ENCODE measurements around the gene DRAXIN.
A peak's percentile ranks its signal among the peaks of the same experiment; 100 is the strongest.

The DRAXIN gene

DNA sequence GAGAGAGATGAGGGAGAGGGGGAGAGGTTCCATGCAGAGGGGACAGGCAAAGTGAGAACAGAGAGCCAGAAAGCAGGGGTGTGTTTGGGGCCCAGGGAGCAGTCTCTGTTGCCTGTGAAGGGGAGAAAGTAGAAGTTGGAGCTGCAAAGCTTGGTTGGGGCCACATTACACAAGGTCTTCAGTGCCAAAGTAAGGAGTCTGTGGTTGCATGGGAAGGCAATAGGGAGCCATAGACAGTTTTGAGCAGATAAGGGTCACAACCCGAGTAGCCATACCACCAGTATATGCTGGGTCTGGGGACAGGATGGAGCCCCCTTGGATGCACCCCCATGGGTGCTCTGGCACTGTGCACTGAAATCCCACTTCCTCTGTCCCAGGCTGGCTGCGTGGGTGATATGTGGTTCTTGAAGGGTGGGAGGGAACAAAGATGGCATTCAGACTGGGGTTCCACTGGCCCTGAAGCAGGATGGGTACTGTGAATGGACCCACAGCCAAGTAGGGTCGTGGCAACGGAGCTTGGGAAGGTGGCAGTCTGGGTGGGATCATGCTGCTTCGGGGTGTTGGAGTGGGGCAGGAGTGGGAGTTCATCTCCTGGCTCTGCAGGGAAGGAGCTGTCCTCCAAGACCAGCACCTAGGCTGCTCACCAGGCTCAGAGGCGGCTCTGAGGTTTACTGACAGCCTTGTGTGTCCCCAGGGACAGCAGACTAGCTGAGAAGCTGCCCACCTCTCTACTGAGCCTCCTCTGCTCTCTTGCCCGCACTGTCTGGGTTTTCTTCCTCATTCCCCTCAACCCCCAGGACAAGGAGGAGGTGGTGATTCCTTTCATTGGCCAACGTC lies 12.1 kb downstream of the DRAXIN start:
- TF ChIP-seq GATA1 (IDR thresholded peaks at IDR 0.05; ENCODE audit: low read depth, low read length): no peak
- TF ChIP-seq POLR2A (IDR thresholded peaks at IDR 0.05; ENCODE audit: low read length): no peak
- no peak for DNase-seq

DNA sequence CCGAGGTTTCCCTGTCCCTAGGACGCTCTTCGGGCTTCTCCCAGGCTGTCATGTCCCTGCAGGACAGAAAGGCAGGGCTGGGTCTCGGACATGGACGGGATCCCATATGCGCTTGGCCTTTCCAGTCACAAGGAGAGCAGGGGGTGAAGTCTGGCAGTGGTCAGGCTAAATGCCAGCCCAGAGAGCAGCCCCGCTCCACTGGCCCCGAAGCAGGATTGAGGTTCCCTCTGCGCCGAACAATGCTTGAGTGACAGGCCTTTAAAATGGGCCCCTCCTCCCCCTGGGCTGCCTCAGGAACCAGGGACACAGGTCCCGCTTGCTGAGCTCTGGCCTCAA lies 12.7 kb downstream of the DRAXIN start:
- TF ChIP-seq GATA1 (IDR thresholded peaks at IDR 0.05; ENCODE audit: low read depth, low read length) (no peak), POLR2A (IDR thresholded peaks at IDR 0.05; ENCODE audit: low read length) (no peak)
- DNase-seq: no peak

DNA sequence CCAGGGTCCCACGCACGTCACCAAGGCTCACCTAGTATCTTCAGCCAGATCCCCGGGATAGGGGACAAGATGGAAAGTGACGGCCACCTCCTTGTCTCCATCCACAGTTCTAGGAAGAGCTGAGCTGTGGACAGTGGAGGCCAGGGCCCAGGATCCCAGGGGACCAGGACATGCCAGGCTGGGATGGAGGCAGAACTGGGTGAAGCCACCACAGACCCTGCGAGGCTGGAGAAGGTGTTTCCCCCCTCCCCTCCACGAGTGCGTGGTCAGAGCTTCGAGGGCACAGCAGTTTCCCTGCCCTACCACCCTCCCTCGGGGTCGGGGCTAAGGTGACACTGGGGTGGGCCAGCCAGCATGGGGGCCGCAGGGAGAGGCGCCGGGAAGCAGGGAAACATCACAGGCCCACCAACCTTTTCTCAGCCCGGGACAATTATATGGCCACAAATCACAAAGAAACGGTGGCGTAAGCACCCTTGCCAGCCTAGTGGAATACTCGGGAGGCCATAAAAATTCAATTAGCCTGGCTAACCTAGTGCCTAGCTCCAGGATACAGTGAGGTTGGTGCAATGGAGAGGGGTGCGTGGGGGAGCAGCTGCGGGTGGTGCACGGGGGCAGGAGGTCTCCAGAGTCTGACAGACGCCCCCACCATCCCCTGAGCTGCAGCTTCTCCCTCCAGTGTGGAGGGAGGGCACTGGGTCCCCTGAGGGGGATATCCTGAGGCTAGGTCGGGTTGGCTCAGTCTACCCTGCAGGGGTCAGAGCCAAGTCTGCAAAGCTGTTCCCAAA lies 13.4 kb downstream of the DRAXIN start:
- no peak for DNase-seq
- TF ChIP-seq GATA1 (IDR thresholded peaks at IDR 0.05; ENCODE audit: low read depth, low read length) (no peak), POLR2A (IDR thresholded peaks at IDR 0.05; ENCODE audit: low read length) (no peak)

DNA sequence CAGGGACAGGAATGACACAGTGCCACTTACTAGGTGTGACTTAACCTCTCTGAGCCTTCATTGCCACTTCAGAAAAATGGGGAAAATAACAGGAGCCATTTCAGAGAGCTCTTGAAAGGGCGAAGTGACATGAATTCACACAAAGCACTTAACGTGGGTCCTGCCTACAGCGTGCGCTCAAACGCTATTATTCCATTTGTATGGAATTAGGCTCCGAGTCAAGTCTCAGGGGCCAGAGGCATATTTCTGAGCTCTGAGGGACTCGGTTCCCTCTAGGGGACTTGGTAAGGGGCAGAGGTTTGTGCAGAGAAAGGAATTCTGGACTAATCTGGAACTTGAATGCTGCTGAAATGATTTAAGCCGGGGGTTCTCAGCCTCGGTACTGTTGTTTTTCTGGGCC lies 14.1 kb downstream of the DRAXIN start:
- TF ChIP-seq POLR2A (IDR thresholded peaks at IDR 0.05; ENCODE audit: low read length) (no peak), GATA1 (IDR thresholded peaks at IDR 0.05; ENCODE audit: low read depth, low read length) (no peak)
- DNase-seq: no peak

DNA sequence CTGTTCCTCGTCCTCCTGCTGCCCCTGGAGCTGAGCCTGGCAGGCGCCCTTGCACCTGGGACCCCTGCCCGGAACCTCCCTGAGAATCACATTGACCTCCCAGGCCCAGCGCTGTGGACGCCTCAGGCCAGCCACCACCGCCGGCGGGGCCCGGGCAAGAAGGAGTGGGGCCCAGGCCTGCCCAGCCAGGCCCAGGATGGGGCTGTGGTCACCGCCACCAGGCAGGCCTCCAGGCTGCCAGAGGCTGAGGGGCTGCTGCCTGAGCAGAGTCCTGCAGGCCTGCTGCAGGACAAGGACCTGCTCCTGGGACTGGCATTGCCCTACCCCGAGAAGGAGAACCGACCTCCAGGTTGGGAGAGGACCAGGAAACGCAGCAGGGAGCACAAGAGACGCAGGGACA lies 14.8 kb downstream of the DRAXIN start:
- no peak for TF ChIP-seq POLR2A (IDR thresholded peaks at IDR 0.05; ENCODE audit: low read length)
- no peak for TF ChIP-seq GATA1 (IDR thresholded peaks at IDR 0.05; ENCODE audit: low read depth, low read length)
- no peak for DNase-seq

DNA sequence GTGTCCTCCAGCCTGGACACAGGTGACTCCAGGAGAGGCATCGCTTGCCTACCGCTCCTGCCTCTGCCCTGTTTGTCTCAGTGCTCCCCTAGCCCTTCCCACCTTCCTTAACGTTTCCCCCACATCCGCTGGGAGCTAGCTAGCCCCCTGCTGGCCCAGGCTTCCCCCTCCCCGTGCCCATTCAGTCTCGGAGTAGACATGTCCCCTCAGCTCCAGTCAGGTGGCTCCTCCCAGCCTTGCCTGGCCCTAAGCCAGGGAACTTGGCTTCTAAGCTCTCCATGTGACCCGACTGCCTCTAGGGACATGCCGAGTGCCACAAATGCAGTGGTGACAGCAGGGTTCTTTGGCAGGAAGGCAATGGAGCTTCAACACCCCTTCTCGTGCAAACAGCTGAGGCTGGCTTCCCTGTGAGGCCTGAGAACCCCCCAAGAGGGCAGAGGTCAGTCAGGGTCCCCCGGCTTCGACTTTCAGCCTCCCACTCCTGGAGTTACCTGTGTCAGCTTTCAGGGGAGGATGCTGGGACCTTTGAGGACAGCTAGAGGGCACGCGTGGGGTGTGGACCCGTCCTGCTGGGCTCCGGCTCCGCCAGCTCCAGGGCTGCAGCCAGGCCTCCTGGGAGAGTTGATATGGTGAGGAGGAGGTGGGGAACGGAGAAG lies 16.2 kb downstream of the DRAXIN start:
- peak; percentile 51 to 52 for DNase-seq
- TF ChIP-seq GATA1 (IDR thresholded peaks at IDR 0.05; ENCODE audit: low read depth, low read length) (no peak), POLR2A (IDR thresholded peaks at IDR 0.05; ENCODE audit: low read length) (no peak)

DNA sequence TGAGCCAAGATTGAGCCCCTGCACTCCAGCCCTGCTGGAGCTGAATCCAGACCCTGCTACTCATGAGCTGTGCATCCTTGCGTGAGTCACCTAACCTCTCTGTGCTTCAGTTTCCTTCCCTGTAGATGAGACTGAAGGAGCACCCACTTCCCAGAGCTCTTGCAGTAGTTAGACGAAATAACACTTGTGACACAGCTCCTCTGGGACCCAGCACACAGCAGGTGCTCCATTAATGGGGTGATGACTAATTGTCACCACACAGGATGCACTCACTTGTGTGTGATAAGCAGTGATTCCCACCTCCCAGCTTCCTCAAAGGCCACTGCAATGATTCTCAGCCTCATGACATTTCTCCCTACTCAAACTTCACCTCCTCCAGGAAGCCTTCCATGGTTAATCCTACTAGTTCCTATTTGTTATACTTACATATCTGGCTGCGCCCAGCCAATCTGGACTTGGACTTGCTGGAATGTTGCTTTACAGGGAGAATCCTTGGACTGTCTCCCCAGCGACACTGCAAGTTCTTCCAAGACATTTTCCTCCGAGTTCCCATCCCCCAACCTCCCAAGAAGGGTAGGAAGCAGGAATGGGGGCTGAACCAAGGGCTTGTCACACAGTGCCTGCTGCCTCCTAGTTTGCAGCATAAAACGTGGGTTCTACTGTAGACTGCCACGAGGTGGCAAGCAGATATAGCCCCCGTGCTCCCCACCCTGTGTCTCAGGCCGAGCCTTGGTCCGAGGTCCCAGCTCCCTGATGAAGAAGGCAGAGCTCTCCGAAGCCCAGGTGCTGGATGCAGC lies 17.2 kb downstream of the DRAXIN start:
- TF ChIP-seq POLR2A (IDR thresholded peaks at IDR 0.05; ENCODE audit: low read length) (no peak), GATA1 (IDR thresholded peaks at IDR 0.05; ENCODE audit: low read depth, low read length) (no peak)
- DNase-seq: peak in 1 of 2 experiments; percentile 13

DNA sequence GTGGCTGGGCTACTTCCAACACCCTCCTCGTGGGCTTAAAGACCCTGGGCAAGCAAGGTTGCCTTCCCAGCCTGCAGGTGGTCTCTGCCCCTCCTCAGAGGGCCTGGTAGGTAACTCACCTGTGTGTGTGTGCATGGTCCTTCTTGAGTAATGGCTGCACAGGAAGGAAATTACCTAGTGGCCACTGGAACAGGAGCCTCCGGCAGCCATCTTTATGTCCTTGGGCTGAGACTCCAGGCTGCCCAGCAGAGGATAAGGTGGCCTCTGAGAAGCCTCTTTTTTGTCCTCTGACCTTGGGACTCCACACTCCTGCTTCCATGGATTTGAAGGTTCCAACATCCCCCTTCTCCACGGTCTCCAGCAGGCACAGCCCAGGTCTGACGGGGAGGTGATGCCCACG lies 20.0 kb downstream of the DRAXIN start:
- no peak for DNase-seq
- TF ChIP-seq POLR2A (IDR thresholded peaks at IDR 0.05; ENCODE audit: low read length) (no peak), GATA1 (IDR thresholded peaks at IDR 0.05; ENCODE audit: low read depth, low read length) (no peak)

DNA sequence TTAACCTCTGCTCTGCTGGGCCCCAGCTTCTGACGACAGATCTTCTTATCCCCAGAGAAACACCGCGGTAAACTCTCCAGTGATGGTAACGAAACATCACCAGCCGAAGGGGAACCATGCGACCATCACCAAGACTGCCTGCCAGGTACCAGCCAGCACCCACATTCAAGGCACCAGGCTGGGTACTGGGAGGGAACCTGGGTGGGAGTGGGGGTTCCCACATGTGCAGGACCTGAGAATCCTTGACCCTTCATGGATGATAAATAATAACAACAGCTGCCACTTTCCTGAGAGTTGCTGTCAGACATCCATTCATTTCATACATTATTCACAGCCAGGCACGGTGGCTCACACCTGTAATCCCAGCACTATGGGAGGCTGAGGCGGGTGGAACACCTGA lies 20.8 kb downstream of the DRAXIN start:
- TF ChIP-seq POLR2A (IDR thresholded peaks at IDR 0.05; ENCODE audit: low read length): no peak
- TF ChIP-seq GATA1 (IDR thresholded peaks at IDR 0.05; ENCODE audit: low read depth, low read length): no peak
- DNase-seq: no peak

DNA sequence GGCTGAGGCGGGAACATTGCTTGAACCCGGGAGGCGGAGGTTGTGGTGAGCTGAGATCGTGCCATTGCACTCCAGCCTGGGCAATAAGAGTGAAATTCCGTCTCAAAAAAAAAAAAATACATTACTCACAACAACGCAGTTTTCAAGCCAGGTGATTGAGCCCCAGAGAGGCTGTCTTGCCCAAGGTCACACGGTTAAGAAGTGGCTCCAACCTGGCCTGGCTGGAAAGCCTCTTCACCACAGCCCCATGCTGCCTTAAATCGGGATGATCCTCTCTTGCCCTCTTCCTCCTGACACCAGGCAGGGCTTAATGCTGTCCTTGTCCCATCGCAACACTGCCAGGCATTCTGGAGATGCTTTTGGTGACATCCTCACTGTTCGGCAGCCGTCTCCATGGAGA lies 21.6 kb downstream of the DRAXIN start:
- DNase-seq: no peak
- no peak for TF ChIP-seq GATA1 (IDR thresholded peaks at IDR 0.05; ENCODE audit: low read depth, low read length)
- no peak for TF ChIP-seq POLR2A (IDR thresholded peaks at IDR 0.05; ENCODE audit: low read length)

DNA sequence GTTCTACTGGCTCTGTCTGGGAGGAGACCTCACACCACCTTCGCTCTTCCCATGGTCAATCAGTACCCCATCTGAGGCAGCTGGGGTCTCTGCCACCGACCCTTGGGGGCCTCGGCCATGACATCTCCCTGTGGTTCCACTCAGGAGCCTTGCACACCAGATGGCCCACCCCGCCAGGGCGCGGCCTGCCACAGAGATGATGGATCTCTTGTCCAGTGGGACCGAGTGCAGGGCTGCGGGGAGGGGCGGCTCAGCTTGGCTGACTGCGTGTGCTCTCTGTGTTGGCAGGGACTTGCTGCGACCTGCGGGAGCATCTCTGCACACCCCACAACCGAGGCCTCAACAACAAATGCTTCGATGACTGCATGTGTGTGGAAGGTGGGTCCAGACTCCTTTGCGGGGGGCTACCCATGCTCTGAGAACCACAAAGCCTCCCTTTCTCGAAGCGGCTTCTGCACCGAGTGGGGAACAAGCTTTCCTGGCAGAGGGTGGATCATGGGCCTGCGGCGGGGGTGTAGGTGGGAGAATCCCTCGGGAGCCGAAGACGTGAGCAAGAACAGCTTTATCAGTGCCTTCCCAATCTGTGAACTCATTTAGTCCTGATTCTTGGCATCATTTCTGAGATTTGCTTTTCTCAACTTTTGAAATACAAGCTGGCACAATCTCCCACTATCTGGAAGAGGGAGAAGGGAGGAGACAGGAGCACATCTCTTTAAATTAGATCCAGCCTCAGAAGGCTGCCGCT lies 23.5 kb downstream of the DRAXIN start:
- no peak for DNase-seq
- no peak for TF ChIP-seq GATA1 (IDR thresholded peaks at IDR 0.05; ENCODE audit: low read depth, low read length)
- TF ChIP-seq POLR2A (IDR thresholded peaks at IDR 0.05; ENCODE audit: low read length): no peak

DNA sequence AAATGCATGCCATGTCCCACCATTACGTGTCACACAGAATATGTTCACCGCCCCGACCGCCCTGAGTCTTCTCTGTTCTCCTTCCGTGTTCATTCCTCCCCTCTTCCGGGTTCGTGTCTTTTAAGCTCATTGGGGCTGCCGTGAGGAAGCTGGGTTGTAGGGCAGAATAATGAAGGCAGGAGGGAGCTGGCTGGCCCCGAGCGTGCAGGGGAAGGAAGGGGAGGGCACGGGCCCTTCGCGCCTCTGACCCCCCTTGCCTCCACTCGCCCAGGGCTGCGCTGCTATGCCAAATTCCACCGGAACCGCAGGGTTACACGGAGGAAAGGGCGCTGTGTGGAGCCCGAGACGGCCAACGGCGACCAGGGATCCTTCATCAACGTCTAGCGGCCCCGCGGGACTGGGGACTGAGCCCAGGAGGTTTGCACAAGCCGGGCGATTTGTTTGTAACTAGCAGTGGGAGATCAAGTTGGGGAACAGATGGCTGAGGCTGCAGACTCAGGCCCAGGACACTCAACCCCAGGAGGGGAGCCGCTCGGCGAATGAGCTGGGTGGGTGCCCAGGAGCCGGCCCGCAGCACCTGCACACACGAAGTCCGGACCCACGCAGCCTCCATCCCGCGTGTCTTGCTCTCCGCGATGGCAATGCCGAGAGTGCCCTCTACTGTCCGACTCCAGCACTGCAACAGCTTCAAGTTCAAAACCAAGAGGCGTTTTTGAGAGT lies 28.0 kb downstream of the DRAXIN start:
- DNase-seq: peak; percentile 74 to 86
- no peak for TF ChIP-seq POLR2A (IDR thresholded peaks at IDR 0.05; ENCODE audit: low read length)
- no peak for TF ChIP-seq GATA1 (IDR thresholded peaks at IDR 0.05; ENCODE audit: low read depth, low read length)

All from erythroblast (primary cell).